NCI-H748 treated with DMSO at 0.1 percent for 48 hours (cell line): ENCODE results near the gene DLX5.

Experiments
- DNase-seq: peaks from one replicate; lab custom pipeline; 2025; lab: John Stamatoyannopoulos, UW

Gene DLX5

DNA sequence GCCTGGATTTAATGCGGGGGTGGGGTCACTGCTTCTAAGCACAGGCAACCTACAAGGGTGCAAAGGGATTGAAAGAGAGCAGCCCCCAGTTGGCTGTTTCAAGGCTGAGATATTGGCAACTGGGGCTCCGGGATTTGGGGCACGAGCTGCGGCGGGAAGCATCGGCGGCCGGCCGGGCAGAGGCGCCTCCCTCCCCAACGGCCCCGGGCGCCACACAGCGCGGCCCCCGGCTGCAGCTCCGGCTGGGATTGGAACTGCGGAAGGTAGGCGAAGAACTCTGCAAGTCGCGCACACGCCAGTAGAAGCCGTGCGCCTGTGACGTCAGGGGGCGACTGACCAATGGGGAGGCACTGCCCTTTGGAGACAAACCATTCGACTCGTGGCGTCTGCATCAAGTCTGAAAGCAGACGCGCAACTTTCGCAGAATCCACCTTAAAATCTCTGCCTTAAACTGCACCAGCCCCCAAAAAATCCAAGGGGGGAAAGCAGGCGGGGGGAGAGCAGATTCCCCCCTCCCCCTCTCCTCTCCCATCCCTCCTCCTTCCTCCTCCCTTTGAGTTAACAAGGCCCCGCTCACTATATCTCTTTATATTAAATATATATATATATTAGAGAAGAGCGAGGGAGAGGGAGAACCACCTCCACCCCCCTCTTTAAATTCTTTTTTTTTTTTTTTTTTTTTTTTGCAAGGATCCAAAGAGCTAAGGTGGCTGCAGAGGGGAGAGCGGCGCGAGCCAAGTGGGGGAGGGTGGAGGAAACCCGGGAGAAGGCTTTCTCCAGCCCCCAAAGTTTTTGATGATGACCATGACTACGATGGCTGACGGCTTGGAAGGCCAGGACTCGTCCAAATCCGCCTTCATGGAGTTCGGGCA, 19.2 kb downstream of the DLX5 start, which contains the start of gene DLX6:
DLX6 (plus strand) TSS at position 371 of the 872 bp plus-strand sequence; CDS start at position 796, 425 bp downstream.
- DNase-seq, result no peak

GRCh38 chr7:97004247-97005182, 20.1 kb downstream of the DLX5 start:
- peak; percentile 98 for DNase-seq

DNA sequence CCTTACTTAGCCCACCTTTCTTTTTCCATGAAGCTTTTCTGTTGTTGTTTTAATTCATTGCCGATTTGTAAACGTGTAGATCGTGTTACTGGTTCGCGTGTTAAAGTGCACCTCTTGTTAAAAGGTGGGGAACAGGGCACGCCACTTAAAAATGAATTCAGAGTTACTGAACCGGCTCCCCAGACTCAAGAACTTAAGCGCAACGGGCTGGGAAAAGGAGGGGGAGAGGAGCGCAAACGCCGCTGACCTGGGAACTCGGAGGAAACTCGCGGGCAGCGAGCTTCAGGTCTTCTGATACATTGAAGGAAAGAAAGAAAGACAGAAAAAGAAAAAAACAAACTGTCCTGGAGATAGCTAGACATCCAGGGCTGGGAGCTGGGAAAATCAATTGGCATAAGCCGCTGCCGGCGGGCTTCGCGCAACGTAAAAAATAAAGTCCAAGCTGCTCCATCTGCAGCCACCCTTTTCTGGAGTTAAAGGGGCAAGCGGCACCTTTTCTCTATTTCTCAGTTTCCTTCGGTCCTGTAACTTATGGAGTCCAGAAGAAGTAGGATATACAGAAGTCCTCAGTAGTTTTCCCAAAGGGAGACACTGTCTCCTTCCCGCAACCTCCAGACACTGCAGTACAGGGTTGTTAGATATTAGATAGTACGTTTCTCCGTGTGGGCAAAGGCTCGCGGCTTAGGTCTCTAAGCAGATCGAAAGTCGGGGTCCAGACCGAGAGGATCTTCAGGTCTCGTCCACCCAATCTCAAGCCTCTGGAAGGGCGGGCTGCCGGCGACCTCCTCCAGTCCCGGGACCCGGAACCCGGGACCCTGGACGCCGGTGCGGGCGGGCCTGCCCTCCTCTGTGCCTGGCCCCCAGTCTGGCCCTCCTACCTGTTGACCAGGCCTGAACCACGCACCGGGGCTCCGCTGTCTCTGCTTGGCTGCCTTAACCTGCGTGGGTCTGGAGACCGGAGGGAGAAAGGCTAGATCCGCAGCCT, 21.1 kb downstream of the DLX5 start:
- no peak for DNase-seq

GRCh38 chr7:97002555-97003261, 21.9 kb downstream of the DLX5 start:
- no peak for DNase-seq

DNA sequence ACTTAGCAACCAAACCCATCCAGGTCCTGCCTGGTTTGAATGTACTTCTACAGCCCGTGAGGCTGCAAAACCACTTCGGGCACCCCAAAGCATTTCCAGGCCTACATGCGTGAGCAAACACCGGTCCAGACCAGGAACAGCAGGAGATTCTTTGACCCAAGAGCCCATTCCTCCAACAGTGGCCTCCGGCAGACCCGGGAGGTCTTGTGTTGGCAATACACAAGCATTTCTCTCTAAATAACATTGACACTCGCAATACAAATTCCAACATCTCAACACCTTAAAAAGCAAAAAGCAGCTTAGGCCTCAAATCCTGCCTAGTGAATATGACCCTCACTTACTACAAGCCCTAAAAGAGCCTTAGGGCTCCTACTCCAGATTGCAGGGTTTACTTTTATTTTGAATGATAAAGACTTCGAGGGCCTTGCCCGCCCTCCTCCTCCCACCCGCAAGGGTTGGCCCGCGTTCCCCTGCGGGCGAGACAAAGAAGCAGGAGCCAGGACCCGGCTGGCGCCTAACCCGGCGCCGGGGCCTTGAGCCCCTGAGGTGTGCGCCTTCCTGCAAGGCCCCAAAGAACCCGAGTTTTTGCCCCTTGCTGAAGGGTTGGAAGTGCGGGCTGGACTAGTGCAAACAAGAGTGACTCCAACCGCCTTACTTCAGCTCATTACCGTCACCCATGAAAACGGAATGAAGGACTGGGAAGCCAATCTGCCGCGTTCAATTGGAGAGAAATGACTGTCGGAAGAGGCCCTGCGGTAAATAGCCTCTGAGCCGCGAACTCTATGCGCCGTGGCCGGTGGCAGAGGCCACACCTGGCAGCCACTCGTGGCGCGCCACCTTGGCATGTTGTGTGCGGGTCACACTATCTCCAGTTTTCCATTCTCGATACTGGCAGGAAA, 22.7 kb downstream of the DLX5 start:
- no peak for DNase-seq

DNA sequence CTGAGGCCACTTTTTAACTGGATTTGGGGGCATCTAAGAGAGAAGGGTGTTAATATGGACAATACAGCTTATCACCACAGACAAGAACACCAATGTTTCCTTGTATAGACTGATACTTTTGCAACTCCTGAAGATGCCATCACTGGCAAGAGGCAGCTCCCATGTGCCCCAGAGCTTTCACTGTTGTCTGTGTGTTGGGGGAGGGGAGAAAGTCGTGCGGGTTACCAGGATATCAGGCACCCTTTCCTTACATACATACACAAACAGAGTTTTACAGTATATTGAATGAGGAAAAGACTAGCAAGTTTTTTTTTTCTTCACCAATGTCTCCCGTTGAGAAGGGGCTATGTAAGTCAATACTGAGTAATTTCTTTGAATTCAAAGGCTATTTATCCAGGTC, 23.4 kb downstream of the DLX5 start:
- DNase-seq, result no peak

- no peak for DNase-seq
Measured at GRCh38 chr7:96998744-96999143, 25.9 kb downstream of the DLX5 start.

DNA sequence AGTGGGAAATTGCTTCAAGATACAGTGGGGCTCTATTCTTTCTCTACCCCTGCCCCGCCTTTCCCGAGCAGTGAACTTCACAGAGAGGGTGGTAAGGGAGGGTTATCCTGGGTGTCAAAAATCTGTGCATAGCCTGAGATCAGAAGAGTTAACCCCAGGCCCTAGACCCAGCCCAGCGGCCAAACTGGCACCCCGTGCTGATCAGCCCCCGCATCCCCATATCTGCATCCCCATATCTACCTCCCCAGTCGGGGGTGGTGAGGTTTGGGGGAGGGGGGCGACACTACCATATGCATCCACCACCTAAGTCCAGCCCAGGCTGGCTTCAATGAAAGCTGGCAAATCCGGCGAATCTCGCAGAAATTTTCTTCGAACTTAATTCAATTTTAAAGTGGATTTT, 26.3 kb downstream of the DLX5 start:
- DNase-seq, result no peak

GRCh38 chr7:96997512-96998032, 27.1 kb downstream of the DLX5 start:
- DNase-seq, result no peak

DNA sequence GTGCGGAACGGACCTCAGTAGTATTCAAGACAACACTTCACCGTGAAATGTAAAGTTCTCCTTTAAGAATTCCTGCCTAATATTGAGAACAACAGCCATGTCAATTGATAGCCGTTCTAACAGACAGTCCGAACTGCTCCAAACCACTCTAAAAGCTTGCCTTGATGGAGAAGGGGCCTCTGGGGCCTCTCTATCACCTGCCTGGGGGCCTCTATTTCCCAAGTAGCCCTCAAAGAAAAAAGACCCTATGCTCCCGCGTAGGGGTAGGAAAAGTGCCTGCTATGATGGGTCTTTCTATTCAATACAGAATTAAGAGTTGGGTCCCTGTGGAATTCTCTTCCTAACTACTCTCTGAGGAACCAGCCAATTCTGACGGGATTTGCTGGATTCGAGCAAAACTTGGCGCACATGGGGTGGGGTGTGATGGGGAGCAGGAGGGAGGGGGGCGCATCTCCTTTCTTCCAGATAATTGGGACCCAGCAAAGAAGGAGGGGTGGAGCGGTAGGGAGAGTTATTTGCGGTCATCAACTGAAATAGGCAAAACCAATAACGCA, 27.6 kb downstream of the DLX5 start:
- no peak for DNase-seq

- DNase-seq, result no peak
Measured at GRCh38 chr7:96996111-96996957, 28.3 kb downstream of the DLX5 start.

DNA sequence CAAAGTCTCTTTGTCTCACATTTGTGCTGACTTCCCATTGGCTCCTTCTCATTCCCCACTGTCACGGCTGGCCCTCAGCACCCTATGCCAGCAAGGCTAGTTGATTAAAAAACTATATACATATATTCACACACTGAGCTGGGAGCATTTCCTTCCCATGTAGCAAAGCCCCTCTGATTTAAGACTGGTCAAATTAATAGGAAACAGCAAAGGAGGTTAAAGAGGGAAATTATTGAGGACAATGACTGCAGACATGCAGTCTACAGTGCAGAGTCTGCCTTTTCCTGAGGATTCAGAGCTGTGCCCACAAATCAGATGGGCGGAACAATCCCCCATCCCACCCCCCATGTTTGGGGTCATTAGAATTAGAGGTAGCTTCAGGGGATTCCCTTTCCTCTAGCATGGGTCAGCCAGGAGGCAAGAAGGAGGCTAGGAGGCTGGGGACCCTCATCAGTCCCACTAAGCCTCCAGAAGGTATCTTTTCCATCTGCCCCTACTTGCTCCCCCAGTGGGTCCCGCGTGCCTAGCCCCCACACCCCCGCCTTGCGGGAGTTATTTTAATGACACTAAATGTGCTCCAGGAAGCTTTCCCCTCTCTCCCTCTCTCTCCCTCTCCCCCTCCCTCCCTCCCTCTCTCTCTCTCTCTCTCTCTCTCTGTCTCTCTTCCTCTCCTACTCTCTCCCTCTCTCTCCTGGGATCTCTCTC, 29.1 kb downstream of the DLX5 start:
- DNase-seq, result no peak

DNA sequence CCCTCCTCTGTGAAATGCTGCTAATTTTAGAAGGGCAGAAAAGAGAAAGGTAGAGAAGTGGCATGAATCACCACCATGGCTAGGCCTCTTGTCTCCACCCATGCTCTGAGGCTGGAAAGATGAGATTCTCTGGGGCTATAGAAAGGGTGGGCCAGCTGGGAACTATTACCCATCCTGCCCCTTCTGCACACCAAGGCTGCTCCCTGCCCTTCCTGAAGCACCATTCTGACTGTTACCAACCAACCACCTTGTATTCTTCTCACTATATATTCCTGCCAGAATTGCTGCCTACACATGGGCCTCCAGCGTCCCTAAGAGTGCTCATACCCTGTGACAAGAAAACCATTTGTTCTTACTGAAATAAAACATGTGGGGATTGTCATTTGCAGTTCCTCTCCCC, 30.7 kb downstream of the DLX5 start:
- no peak for DNase-seq

DNA sequence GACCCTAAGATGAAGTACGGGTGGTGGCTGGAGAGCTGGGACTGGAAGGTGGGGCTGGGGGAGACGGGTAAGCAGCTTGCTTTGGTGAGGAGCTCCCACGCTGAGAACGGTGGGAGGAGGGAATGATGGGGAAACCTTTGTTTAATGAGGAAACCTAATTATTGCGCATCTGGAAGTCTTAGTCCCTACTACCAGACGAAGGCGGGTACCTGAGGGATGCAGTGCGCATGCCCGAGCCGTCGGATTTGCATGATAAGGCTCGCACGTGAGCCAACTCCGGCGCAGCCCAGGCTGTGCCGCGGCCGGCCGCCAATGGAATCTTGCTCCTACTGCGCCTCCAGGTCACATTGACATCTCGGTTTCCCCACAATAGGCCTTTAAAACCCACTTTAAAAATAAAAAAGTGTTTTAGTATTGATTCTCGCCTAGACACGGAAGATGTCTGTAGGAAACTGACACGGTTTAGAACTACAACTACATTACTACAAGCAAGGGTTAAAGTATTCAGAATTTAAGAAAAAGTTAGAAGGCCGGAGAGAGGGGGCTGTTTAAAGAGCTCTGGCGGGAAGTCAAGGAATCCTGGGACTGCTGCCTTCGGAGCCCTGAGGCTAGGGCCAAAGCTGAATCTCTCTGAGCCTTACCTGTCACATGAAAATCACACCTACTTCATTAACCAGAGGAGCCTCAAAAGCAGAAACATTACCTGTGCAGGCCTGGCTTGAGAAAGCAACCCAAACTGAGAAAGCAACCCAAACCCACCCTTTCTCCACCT, 31.4 kb downstream of the DLX5 start:
- no peak for DNase-seq

GRCh38 chr7:96992192-96993005, 32.2 kb downstream of the DLX5 start:
- no peak for DNase-seq

GRCh38 chr7:96991546-96992191, 33.0 kb downstream of the DLX5 start:
- no peak for DNase-seq
